ENCODE measurements around the gene OR5K2. TPM values are rescaled to one million over a fixed set of nuclear protein-coding genes. Genes with fewer than 3 reads are reported as not detected.

OR5K2 gene
- not detected in 2 replicates for total RNA-seq (2014; rRNA removed; shearing (Covaris generic))

DNA sequence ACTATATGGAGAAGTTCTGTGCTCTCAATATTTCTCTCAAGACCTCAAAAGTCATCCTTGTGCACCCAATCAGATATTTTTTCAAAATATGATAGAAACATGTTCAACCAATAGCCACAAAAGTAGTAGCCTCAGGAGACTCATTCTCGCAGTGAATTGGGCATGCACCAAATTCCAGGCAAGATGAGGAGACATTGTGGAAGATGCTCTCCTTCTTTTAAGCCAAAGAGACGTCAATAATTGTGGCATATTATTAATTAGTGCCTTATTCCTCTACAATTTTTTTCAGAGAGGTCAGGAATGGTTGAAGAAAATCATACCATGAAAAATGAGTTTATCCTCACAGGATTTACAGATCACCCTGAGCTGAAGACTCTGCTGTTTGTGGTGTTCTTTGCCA is at the start of gene OR5K2:
OR5K2 (plus strand) TSS at position 301 of the 400 bp plus-strand sequence; CDS start at position 301, 0 bp downstream.
- in situ Hi-C loops (cut with HindIII; ENCODE audit: low sequenced_read_pairs): no loop called here
- DNase-seq (ENCODE audit: low spot score): no peak

DNA sequence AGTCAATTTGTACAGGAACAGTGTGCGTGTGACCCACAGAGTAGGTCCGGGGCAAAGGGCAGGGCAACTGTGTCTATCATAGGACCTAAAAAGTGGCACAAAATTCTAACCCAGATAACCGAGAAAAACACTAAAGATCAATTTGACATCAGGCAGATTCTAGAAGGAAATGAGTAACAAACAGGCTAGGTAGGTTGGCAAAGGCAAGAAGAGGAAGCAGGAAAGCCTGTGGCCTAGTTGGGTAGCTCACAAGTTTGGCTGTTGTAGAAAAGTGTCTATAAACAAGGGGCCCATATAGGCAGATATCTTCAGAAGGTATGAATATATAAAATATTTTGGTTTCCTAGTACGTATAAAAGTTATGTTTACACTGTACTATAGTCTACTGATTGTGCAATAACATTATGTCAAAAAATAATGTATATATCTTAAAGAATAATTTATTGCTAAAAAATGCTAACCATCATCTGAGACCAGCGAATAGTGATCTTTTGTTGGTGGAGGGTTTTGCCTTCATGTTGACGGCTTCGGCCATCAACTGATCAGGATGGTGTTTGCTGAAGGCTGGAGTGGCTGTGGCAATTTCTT is 47.8 kb upstream of the OR5K2 start:
- no peak for DNase-seq (ENCODE audit: low spot score)
- in situ Hi-C loops (cut with HindIII; ENCODE audit: low sequenced_read_pairs): no loop called here

DNA sequence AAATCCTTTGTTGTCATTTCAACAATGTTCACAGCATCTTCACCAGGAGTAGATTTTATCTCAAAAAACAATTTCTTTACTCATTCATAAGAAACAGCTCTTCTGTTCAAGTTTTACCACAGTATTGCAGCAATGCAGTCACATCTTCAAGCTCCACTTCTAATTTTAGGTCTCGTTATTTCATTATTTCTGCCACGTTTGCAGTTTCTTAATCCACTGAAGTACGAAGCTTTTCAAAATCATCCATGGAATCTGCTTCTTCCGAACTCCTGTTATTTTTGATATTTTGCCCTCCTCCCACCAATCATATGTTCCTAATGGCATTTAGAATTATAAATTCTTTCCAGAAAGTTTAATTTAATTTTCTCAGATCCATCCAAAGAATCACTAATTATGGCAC is 47.1 kb upstream of the OR5K2 start:
- in situ Hi-C loops (cut with HindIII; ENCODE audit: low sequenced_read_pairs): no loop called here

DNA sequence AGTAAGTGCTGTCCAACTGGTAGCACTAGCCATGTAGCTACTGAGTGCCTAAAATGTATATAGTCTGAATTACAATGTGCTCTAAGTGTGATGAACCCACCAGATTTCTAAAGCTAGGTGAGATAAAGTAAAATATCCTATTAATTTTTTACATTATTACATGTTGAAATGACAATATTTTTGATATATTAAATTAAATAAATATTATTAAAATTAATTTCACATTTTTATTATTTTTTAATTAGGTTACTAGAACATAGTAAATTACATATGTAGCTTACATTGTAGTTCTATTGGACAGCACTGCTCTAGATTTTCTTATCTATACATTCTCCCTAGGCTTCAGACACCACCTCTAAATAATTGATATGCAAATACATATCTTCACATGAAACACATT is 43.7 kb upstream of the OR5K2 start:
- DNase-seq (ENCODE audit: low spot score): no peak
- in situ Hi-C loops (cut with HindIII; ENCODE audit: low sequenced_read_pairs): no loop called here

More for the DNA sequence above, 47.1 kb upstream of the OR5K2 start:
- no peak for DNase-seq (ENCODE audit: low spot score)

DNA sequence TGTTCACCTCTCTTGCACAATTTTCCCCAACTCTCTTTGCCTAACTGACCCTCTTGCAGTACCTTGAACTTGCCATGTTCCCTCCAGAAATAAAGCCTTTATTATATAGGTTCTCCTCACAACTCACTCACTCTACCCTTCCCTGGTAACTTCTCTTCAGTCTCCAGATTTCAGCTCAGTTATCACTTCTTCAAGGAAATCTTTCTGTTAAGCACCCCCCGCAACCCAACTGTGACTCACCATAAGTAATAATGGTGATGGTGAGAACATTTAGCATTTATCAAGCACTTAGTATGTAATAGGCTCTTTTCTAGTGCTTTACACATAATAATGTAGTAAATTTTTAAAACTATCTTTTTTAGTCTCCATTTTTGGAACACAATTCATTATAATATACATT is 42.6 kb upstream of the OR5K2 start:
- in situ Hi-C loops (cut with HindIII; ENCODE audit: low sequenced_read_pairs): no loop called here
- no peak for DNase-seq (ENCODE audit: low spot score)

DNA sequence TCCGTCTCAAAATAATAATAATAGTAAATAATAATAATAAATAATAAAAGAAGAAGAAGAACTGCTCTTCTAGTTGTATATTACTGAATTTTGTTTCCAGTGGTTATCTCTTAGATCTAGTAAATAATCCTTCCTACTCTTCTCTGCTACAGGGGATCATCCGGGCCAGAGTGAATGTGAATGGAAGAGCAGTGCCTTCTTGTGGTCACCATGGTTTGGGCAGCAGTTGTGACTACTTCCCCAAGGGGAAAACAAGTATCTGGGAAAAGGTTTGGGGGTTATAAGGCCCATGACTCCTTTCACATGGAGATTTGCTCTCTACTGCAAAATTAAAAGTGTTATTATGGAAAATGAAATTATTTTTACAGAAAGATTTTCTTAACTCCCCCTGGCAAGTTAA is 39.9 kb upstream of the OR5K2 start:
- in situ Hi-C loops (cut with HindIII; ENCODE audit: low sequenced_read_pairs): no loop called here

DNA sequence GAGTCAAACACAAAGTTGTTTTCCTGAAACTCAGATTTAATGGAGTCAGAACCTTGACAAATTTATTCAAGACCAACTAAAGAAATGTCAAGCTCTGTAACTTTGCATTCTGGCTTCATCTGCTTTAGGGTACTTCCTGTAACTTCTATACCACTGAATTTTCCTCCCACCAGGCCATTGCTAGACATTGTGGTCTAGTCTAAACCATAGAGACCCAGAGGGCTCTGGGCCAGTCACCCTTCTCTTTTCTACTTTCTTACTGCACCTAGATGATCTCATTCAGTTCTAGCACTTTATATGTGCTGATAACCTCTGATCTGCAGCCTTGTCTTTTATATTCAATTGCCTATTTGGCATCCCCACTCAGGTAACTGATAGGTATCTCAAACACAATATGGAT is 37.3 kb upstream of the OR5K2 start:
- no peak for DNase-seq (ENCODE audit: low spot score)
- in situ Hi-C loops (cut with HindIII; ENCODE audit: low sequenced_read_pairs): no loop called here

More for the DNA sequence above, 39.9 kb upstream of the OR5K2 start:
- DNase-seq (ENCODE audit: low spot score): no peak

DNA sequence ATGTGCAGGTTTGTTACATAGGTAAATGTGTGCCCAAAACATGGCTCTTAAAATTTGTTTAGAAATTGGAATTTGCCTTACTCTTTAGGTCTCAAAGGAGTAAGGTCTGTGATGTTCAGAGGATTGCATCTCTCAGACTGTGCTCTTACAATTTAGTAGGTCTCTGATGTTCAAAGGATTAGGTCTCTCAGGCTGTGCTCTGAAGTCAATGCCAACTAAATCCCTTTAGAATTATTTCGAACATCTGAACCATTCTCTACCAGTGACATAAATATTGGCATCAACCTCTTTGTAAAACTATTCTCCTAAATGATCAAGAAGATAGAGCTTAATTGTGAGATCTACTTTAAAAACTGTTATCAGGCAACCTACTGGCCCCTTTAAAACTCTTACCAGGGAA is 34.6 kb upstream of the OR5K2 start, which contains the start of gene OR5K1:
OR5K1 (plus strand) TSS at position 301 of the 400 bp plus-strand sequence. CDS start 6,376 bp downstream, outside the sequence.
- DNase-seq (ENCODE audit: low spot score): no peak
- in situ Hi-C loops (cut with HindIII; ENCODE audit: low sequenced_read_pairs): no loop called here

DNA sequence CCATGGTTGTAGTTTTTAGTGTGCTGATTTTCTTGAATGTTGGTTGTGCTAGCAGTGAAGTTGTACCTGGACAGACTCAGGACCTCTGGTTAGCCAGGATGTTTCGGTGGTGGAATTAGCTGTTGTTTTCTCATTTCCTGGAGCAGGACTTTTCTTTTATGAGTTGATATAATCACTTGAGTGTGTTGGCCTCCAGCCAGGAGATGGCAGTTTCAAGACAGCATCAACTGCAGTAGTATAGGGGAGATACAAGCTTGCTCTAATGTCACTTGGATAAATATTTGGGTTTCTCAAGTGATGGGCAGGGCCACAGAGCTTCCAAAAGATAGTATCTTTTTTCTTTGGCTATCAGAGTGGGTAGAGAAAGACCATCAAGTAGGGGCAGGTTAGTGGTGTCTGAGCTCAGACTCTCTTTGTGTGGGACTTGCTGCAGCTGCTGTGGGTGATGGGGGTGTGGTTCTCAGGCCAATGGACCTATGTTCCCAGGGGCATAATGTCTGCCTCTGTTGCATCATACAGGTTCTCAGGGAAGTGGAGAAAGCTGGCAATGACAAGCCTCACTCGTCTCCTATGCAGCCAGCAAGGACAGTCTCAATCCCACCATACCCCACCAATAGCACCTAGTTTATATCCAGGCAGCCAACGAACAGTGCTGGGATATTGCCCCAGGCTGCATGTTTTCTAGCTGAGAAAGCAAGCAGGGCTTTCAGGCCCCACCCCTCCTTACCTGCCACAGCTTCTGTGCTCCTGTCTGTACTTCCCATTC is 14.6 kb upstream of the OR5K2 start:
- in situ Hi-C loops (cut with HindIII; ENCODE audit: low sequenced_read_pairs): no loop called here
- DNase-seq (ENCODE audit: low spot score): no peak

DNA sequence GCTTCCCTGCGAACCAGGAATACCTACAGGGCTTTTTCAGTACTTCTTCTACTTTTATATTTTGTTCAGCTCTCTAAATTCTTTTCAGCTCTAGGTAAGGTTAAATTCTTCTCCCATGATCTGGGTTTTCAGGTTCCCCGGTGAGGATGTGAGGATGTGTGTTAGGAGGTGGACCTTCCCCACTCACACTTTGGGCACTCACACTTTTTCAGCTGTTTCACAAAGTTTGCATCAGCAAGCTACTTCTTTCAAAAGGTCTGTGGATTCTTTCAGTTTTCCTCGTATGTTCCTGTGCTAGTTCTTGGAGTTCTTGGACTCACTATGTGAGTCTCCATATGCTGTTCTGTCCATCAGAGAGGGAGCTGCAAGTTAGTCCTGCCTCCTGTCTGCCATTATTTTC is 13.9 kb upstream of the OR5K2 start:
- no peak for DNase-seq (ENCODE audit: low spot score)
- in situ Hi-C loops (cut with HindIII; ENCODE audit: low sequenced_read_pairs): no loop called here

DNA sequence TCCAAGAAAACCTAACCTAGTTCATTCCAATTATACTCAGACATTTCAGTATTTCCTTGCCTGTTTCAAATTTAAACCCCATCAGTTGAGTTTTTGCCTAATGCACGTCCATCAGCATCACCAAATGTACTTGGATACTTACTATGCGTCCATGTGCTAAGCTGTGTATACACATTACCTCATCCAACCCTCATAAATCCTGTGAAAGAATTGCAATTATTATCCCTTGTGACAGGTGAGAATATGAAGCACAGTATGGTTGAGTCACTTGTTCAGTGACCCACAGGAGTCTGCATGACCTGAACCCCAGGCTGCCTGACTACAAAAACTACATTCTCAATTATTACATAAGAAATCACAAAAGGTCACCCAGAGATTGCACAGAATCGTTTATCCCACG is 2.5 kb downstream of the OR5K2 start:
- in situ Hi-C loops (cut with HindIII; ENCODE audit: low sequenced_read_pairs): no loop called here
- DNase-seq (ENCODE audit: low spot score): no peak

DNA sequence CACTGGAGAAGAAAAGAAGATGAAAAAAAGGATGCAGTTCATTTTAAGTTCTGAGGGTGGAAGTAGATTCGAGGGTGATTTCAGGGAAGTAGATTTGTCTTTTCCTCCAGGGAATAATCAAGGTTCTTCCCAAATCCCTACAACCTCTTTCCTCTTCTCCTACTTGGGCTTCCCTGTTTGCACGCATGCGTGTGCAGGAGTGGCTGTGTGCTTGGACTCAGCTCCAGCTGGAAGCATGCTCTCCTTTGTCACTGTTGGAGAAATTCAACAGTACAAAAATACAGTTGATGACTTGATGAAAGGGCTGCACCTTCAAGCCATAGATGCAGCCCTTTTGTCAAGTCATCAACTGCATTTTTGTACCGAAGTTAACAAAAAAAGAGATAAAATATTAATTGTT is 3.8 kb downstream of the OR5K2 start:
- in situ Hi-C loops (cut with HindIII; ENCODE audit: low sequenced_read_pairs): no loop called here
- no peak for DNase-seq (ENCODE audit: low spot score)

DNA sequence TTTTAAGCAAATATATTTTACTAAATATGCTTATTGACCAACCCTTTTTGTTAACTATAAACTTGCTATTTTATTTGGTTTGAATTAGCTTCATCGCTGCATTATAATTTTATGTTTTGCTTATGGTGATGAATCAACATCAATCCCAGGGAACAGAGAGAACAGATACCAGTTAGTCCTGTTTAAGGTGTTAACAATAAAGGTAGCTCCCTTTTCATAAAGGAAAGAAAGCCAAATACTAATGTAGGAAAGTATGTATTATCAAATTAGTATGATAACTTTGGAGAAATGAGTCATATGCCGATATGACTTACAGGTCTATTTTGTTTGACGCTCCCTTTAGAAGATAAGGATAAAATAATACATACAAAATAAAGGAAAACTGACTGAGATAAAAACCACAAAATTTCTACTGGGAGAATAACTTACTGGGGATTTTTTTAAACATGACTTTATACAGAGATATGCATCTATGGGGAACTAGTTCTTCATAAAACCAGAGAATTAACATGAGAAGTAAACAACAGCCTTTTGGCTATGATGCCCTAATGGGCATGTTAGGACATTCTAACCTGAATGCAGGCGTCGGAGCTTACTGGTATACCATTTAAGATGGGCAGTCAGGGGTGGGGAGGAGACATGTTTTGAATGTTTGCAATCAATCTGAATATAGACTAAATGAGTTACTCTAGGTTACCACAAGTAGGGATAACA is 4.5 kb downstream of the OR5K2 start:
- no peak for DNase-seq (ENCODE audit: low spot score)
- in situ Hi-C loops (cut with HindIII; ENCODE audit: low sequenced_read_pairs): no loop called here

DNA sequence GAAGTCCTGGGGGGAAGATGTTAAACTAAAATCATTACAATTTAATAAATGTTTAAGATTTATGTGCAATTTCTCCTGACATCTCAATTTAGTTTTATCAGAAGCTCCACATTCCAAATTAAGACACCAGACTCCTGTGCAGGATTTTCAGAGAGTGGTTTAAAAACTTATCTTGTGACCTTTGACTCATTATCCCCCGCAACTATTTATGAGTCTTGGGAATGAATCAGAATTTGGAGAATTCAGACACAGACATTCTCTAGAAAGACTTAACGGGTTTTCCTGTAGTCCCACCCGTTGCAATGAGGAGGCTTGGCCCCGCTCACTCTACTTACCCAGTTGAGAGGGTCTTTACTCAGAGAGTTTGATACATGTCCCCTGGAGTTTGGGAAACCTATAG is 7.1 kb downstream of the OR5K2 start:
- DNase-seq (ENCODE audit: low spot score): no peak
- in situ Hi-C loops (cut with HindIII; ENCODE audit: low sequenced_read_pairs): no loop called here

DNA sequence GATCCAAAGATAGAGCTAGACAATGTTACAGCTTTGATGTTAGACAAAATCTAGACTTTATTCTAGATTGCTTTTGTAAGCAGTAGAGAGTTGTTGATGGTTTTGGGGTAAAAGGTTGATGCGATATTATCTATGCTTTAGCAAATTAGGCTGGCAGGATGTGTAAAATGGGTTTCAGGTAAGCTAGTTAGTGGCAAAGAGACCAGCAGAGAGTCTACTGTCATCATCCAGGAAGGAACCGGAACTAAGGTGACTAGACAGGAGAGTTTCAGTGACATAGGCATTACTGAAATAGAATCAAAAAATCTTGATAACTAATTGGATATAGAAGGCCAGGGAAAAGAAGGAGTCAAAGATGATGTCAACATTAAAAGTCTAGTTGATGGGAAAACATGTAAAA is 11.1 kb downstream of the OR5K2 start:
- in situ Hi-C loops (cut with HindIII; ENCODE audit: low sequenced_read_pairs): no loop called here
- no peak for DNase-seq (ENCODE audit: low spot score)

DNA sequence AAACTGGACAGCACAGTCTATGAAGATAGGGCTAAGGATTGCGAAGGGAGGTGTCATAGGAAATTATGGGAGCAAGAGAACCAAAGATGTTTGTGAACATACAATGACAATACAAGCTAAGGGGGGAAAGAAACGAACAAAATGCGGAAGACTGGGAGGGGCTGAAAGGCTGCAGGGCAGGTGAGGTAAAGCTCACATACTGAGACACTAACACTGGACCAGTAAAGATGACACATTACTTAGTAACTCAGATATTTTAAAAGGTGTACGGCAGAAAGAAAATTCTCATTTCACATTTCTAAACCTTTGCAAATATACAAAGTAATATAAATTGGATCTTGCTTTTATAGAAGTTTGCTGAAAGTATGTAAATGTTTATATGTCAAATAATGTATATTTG is 15.1 kb downstream of the OR5K2 start:
- no peak for DNase-seq (ENCODE audit: low spot score)
- in situ Hi-C loops (cut with HindIII; ENCODE audit: low sequenced_read_pairs): no loop called here

DNA sequence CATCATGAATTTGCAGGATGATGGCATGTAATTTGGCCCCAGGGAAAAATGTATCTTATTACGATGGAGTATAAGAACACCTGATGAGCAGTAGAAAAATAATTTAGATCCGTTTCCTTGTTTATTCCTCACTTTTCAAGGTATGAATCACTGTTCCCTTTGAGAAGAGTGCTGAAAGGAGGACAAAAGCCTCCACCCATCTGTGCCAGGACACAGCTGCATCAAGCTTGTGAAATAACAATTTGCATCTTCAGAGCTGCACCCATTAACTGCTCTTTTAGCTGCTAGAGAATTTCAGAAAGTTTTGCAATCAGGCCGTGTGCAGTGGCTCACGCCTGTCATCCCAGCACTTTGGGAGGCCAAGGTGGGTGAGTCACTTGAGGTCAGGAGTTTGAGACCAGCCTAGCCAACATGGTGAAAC is 15.6 kb downstream of the OR5K2 start:
- in situ Hi-C loops (cut with HindIII; ENCODE audit: low sequenced_read_pairs): no loop called here

DNA sequence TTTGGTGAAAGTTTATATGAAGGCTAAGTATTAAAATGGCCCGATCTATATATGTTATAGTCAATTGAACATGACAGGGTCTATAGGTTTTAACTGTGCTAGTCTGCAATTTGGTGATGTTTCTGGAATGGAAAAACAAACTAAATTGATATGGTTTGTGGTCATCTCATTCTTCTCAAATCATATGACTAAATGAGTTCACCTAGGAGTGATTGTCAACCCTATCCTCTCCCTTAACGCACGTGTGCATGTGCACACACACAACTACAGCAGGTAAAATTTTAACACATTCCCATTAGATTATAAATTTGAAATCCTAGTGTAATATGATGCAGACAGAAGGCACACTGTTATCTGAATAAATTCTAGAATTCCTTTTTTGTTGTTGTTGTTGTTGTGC is 16.3 kb downstream of the OR5K2 start:
- in situ Hi-C loops (cut with HindIII; ENCODE audit: low sequenced_read_pairs): no loop called here
- DNase-seq (ENCODE audit: low spot score): no peak

More for the DNA sequence above, 15.6 kb downstream of the OR5K2 start:
- DNase-seq (ENCODE audit: low spot score): no peak

DNA sequence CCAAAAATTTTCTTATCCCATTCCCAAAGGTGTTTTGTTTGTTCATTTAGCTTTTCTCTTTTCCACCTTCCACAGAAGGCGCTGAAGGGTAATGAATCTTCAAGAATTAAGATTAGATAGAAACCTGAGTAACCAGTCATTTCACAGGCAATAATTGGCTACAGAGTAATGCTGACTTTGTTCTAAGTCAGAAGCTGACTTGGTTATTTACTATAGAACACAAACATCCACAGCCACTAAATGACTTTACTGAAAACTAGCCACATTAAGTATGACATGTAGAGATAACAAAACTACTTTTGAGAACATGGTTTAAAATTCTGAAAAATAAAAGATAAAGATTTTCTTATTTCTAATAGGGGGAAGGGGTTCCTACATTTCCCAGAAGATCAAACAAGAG is 17.5 kb downstream of the OR5K2 start:
- in situ Hi-C loops (cut with HindIII; ENCODE audit: low sequenced_read_pairs): no loop called here
- DNase-seq (ENCODE audit: low spot score): no peak

DNA sequence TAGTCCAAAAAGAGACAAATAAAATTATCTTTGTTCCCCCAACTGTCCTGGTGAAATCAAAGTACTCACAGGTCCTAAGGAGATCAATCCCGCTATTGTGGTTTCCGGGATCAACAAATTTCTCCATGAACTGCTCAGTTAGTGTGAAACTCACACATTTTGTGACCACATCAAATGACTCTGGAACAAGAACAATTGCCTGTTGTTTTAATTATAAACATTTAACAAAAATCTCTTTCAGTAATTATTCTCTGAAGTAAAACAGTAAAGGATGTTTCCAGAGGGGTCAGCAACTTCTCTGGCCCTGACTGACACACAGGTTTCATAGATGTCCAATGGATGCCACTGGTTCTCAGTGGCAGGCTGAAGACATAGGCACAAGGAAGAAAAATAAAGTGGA is 21.3 kb downstream of the OR5K2 start:
- DNase-seq (ENCODE audit: low spot score): no peak
- in situ Hi-C loops (cut with HindIII; ENCODE audit: low sequenced_read_pairs): no loop called here

Data from G401 (cell line).